Esophagus muscularis mucosa (tissue), 2 donors: ENCODE results near the gene GSG1L.

ENCODE experiments used
- POLR2A ChIP-seq: fragments of 450-650 bp; IDR thresholded peaks from one replicate; pipeline ENCODE4 v1.6.1; 2017; ENCODE audit warnings: antibody characterized with exemption, moderate library complexity, mild to moderate bottlenecking, low read depth
- POLR2AphosphoS5 ChIP-seq, 2 donors: sonication (generic); formaldehyde crosslinking; IDR thresholded peaks; one replicate each; pipeline ENCODE4 v1.6.1; 2017; ENCODE audit warnings: antibody characterized with exemption in 2 of 2

- TF ChIP-seq POLR2A (no peak), POLR2AphosphoS5 (IDR thresholded peaks at IDR 0.05) (no peak)
Measured at GRCh38 chr16:28013392-28013791, 50.1 kb downstream of the GSG1L start.
